ENCODE results near the gene FOLR1.
"Not testable (repeated sequence)": the region's sequence is repeated elsewhere in the genome, so short reads cannot be mapped to it uniquely, and the experiment has no call there.

FOLR1 gene

DNA sequence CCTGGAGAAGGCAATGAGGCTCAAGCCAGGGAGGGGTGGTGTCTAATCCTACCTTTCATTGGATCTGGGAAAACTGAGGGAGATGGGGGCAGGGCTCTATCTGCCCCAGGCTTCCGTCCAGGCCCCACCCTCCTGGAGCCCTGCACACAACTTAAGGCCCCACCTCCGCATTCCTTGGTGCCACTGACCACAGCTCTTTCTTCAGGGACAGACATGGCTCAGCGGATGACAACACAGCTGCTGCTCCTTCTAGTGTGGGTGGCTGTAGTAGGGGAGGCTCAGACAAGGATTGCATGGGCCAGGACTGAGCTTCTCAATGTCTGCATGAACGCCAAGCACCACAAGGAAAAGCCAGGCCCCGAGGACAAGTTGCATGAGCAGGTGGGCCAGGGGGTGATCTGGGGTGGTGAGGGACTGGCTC lies at the start of gene FOLR1:
Gene FOLR1, plus strand, starts transcription at position 180 of the 421 bp plus-strand sequence. Its CDS starts 34 bp downstream, at position 214.
- DNase-seq = no peak

DNA sequence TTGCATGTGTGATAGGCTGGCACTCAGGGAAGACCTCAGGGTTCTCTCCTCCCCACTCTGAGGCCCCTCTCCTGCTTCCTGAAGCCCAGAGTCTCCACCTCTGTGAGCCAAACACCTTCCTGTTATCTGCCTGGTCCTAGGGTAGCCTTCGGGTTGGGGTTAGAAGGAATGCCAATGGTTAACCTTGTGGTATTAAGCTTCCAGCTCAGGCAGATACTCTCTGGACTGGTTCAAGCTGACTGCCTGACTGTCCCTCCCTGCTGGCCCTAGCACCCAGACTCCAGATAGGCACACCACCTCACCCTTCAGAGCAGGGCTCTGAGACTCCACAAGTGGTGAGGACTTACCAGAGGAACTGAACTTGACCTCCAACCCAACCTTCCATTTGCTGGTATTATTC lies 49.4 kb upstream of the FOLR1 start:
- DNase-seq = not testable (repeated sequence)

DNA sequence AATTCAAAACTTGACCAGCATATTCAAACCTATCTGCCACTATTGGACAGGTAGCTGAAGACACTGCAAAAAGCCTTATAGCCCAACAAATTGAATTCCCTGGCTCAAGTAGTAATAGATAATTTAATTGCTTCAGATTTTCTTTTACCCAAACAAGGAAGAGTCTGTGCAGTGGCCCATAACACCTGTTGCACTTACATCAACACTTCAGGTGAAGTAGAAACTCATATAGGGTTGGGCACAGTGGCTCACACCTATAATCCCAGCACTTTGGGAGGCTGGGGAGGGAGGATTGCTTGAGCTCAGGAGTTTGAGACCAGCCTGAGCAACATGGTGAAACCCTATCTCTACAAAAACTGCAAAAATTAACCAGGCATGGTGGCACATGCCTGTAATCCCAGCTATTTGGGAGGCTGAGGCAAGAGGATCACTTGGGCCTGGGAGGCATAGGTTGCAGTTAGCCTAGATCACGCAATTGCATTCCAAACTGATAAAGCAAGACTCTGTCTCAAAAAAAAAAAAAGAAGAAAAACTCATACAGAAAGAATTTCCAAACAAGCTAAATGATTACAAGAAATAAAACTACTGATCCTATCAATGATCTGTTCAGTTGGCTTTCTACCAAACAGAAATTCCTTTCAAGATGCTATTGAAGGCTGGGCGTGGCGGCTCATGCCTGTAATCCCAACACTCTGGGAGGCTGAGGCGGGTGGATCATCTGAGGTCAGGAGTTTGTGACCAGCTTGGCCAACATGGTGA lies 47.0 kb upstream of the FOLR1 start:
- DNase-seq = no peak

DNA sequence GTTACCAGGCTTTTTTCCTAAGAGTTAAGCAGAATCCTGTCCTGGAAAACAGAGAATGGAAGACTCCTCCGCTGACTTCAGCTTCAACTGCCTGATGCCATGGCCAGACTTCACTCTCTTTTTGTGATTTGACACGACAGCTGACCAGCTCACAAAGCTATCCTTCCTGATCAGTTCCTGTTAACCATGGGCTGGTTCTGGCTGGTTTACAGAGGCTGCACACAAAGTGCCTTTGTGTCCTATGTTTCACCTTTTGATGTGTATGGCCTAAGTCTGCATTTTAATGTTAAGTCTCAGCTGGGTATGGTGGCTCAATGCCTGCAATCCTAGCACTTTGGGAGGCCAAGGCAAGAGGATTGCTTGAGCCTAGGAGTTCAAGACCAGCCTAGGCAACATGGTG lies 45.3 kb upstream of the FOLR1 start:
- no peak for DNase-seq

DNA sequence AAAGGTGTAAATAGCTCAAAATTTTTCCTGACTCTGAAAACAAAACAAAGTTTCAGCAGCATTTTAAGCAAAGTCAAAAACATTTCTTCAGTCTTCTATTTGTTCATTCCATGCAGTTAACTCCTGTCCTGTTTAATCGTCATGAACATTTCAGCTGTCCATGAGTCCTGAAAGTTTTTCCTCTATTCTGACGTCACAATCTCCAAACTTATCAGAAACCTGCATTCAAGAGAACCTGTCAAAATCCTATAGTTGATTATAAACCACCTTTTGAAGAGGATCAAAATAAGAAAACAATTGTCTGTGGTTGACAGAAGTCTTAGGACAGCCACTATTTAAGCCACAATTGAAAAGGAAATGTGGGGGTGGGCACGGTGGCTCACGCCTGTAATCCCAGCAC lies 41.1 kb upstream of the FOLR1 start:
- DNase-seq = no peak

DNA sequence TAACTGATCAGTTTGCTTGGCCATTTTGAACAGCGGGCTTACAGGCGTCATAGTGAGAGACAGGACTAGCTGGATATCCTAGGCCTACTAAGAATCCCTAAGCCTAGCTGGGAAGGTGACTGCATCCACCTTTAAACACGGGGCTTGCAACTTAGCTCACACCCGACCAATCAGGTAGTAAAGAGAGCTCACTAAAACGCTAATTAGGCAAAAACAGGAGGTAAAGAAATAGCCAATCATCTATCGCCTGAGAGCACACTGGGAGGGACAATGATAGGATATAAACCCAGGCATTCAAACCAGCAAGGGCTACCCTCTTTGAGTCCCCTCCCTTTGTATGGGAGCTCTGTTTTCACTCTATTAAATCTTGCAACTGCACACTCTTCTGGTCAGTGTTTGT lies 38.1 kb upstream of the FOLR1 start:
- DNase-seq = not testable (repeated sequence)

DNA sequence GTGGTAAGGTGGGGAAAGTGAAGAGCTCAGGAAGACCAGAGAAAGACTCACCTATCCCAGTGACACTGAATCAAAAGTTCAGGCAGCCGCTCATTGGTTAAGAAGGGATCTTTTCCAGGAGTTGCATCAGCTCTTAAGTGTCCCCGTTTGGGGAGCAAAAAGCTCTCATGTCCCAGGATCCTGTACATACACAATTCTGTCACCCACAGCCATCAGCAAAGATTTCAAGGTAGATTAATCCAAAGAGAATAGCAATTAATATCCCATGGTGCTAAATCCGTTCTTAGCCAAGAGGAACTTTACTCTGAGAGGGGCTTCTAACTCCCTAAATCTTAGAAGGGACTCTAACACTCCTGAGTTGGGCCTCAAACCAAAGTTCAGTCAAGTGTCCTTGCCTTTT lies 37.1 kb upstream of the FOLR1 start:
- no peak for DNase-seq

DNA sequence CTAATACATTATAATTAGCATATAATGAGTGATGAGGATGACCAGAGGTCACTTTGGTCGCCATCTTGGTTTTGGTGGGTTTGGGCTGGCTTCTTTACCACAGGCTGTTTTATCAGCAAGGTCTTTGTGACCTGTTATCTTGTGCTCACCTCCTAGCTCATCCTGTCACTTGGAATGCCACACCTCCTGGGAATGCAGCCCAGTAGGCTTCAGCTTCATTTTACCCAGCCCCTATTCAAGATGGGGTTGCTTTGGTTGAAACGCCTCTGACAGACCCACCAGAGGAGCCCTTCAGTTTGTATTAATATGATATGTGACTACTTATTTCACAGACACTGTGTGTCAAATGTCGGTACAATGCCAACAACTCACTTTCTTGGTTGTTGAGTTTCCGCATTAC lies 36.2 kb upstream of the FOLR1 start:
- no peak for DNase-seq

DNA sequence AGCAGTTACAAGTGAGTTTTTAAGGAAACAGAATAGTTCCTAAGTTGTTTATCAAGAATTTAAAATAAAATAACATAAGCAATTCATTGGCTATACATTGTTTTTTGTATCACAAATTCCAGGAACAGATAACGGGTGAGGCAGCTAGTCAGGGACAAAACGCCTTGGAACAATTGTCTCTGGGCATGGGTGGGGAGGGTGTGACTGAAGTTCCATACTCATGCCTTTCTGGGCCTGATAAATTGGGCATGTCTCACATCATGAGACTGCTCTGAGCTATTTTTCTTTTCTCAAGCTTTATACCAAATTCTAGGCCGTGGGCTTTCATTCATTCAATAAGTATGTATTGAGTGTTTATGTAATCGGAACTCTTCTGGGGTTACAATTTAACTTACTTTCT lies 34.8 kb upstream of the FOLR1 start:
- no peak for DNase-seq

DNA sequence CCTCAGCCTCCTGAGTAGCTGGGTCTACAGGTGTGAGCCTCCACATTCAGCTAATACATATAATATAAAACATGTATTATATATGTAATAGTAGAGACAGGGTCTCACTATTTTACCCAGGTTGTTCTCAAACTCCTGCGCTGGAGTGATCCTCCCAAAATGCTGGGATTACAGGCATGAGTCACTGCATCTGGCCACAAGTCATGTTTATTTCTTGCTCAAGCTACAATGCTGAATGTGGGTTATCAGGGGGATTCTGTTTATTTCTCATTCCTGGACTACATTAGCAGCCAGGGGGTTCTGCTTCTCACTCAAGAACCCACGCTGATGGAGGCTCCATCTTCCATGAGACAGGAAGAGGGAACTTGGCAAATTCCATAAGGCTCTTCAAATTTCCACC lies 31.6 kb upstream of the FOLR1 start:
- no peak for DNase-seq

DNA sequence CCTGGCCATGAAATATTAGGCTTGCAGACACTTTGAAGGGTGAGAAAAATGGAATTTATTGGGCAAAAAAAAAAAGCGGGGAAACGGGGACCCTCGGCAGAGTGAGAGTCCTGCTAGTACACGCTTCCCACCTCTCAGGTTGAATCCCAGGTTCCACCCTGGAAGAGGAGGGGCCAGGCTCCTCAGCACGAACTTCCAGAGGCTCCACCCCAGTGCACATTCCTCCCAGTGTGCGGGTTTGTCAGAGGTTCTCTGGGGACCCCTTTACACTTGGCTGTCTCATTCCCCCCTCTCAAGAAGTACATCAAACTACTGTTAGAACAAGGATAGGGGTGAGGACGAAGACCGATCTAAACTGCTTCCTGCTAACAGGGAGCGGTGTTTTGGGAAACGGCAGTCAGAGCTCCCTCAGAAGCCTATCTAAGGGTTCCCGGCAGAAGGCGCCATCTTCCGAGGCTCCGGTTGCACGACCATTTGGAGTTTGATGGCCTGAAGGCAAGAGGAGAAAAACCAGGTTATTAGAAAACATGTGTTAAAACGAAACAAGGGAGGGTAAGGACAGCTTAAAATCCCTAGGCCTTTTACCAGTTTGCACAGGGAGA lies 28.9 kb upstream of the FOLR1 start:
- no peak for DNase-seq

DNA sequence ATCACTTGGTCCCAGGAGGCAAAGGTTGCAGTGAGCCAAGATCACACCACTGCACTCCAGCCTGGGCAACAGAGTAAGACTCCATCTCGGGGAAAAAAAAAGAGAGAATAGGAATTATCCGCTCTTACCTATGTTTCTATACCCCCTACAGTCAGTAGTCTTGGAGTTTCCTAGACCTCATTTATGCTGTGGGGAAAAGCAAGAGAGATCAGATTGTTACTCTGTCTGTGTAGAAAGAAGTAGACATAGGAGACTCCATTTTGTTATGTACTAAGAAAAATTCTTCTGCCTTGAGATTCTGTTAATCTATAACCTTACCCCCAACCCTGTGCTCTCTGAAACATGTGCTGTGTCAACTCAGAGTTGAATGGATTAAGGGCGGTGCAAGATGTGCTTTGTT lies 27.8 kb upstream of the FOLR1 start:
- DNase-seq = not testable (repeated sequence)

DNA sequence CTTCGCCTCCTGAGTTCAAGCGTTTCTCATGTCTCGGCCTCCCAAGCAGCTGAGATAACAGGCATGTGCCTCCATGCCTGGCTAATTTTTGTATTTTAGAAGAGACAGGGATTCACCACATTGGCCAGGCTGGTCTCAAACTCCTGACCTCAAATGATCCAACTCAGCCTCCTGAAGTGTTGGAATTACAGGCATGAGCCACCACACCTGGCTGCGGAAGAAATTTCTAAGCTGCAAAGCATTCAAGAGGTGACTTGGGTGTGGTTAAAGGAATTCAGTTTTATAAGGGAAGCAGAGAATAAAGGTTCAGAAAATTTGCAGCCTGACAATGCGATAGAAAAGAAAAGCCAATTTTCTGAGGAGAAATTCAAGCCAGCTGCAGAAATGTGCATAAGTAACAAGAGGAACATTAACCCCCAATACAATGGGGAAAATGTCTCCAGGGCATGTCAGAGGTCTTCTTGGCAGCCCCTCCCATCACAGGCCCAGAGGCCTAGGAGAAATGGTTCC lies 22.8 kb upstream of the FOLR1 start:
- DNase-seq = not testable (repeated sequence)

DNA sequence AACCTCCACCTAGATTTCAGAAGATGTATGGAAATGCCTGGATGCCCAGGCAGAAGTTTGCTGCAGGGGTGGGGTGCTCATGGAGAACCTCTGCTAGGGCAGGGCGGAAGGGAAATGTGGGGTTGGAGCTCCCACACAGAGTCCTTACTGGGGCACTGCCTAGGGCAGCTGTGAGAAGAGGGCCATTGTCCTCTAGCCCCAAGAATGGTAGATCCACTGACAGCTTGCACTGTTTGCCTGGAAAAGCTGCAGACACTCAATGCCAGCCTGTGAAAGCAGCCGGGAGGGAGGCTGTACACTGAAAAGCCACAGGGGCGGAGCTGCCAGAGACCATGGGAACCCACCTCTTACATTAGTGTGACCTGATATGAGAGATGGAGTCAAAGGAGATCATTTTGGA lies 22.2 kb upstream of the FOLR1 start:
- DNase-seq = not testable (repeated sequence)

DNA sequence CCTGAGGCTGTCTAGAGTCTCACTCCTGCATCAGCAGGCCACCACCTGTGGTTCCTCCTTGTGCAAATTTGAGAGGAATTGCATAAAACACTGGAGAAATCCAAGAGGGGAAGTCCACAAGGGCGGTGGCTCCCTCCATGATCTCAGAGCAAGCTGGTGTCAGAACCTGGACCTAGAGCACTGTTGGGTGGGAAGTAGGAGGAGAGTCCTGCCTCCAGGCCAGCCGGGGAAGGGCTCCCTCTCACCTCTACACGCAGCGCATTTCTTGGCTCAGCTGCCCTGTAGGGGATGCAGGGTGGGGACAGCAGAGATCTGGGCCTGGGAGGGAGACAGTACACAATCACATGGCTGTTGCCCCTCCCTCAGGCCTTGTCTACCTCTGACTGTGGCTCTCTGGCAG lies 19.9 kb upstream of the FOLR1 start:
- not testable (repeated sequence) for DNase-seq

DNA sequence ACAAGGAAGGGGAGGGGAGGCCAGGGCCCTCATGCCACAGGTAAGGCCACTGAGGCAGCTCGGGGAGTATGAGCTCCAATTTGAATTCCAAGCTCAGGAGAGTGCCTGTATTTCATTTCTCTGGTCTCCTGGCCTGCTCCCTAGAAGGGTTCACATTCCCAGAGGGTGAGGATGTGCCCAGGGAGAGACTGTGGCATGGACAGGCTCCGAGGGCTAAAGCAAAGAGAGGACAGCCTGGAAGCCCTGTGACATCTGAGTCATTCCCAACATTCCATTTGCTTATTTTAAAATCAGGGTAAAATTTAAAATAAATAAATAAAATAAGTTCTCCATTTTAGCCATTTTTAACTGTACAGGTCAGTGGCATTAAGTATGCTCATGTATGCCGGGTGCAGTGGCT lies 18.6 kb upstream of the FOLR1 start:
- no peak for DNase-seq

DNA sequence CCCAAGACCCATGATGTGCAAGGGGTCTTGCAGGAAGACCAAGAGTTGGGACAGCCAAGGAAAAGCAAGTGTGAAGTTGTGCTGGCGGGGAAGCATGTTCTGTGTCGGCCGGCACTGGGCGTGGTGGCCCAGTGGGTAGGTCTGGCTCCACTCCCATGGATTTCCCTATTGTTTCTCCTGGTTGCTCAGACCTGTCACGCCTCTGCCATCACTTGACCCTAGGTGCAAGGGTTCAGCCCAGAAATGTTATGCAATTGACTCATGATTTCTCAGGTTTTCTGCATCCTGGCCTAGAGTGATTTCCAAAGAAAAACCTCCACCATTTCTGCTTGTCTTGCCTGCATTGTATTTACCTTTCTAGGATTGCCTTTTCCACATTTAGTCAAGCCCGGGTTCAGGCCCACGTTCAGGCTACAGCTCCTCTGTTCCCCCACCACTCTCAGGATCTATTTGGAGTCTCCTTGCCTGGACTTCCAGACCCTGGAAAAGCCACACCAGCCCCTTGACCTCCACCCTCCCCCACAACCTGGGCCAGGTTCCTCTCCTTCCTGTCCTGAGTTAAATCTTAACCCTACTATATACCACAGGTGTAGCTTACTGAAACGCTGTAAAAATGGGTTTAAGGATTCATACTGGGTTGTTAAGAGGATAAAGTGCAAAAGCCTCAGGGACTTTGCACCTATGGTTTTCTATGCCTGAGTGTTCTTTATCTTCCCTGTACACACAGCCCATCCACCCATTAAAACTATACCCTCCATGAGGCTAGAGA lies 17.5 kb upstream of the FOLR1 start:
- DNase-seq = no peak

DNA sequence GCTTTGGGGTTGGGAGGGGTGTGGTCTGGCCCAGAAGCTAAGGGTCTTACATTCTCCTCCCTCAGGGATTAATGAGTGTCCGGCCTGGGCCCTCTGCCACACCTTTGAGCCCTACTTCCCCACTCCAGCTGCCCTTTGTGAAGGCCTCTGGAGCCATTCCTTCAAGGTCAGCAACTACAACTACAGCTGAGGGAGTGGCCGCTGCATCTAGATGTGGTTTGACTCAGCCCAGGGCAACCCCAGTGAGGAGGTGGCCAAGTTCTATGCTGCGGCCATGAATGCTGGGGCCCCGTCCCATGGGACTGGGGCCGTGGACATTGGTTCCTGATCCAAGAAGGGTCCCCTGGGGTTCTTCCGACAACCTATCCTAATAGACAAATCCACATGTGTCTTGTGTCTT lies 14.3 kb upstream of the FOLR1 start:
- DNase-seq = no peak

DNA sequence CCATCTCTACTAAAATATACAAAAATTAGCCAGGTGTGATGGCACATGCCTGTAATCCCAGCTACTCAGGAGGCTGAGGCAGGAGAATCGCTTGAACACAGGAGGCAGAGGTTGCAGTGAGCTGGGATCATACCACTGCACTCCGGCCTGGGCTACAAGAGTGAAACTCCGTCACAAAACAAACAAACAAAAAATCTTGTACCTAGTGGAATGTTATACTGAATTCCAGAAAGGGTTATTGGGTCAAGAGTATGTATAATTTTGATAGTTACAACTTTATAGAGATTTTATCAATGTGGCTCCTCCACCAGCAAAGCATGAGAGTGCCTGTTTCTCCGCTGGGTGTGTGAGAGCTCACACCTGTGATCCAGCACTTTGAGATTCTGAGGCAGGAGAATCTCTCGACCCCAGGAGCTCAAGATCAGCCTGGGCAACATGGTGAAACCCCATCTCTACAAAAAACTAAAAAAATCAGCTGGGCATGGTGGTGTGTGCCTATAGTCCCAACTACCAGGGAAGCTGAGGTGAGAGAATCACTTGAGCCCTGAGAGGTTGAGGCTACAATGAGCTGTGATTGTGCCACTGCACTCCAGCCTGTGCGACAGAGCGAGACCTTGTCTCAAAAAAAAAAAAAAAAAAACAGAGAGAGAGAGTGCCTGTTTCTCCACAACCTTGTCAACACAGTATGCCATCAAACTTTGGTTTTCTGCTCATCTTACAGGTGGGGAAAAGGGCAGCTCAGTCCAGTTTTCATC lies 12.7 kb upstream of the FOLR1 start:
- DNase-seq = no peak

DNA sequence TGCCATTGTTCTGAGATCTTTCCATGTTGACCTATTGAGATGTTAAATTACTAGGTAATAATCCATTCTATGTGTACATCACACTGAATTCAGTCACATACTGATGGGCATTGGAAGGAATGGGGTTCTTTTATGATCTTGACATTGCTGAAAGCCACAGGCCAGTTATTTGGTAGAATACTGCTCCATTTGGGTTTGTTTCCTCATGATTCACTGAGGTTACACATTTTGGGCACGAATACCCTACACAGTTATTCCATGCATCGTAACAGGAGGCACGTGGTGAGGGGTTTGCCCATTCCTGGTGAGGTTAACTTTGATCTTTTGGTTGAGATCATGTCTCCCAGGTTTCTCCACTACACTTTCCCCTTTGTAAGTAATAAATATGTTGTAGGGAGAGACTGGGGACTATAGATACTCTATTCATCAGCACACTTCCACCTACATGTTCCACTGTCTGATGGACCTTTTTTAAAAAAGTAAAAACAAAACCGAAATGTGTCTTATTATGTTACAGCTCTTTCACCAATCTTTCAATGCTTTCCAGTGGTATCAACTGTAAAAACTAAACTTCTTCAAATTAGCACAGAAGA lies 12.0 kb upstream of the FOLR1 start:
- DNase-seq = no peak

DNA sequence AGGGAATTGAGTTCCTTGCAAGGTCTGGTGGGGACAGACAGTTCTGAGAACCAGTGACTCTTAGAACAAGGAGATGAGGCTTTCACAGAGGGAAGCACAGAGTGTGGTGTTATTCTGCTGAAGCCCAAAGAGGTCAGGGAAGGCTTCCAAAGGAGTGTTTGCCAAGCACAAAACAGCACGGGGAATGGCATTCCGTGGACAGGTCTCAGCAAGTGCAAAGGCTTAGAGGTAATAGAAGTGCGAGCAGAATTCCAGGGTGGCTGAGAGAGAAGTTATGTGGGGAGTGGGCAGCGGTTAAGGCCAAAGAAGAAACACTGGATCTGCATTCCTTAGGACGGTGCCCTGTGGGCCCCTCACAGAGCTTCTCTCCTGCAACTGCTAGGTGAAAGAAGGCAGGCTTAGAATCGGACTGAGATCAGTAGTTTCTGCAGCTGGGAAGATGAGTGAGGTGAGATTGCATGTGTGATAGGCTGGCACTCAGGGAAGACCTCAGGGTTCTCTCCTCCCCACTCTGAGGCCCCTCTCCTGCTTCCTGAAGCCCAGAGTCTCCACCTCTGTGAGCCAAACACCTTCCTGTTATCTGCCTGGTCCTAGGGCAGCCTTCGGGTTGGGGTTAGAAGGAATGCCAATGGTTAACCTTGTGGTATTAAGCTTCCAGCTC lies 10.9 kb upstream of the FOLR1 start:
- not testable (repeated sequence) for DNase-seq

DNA sequence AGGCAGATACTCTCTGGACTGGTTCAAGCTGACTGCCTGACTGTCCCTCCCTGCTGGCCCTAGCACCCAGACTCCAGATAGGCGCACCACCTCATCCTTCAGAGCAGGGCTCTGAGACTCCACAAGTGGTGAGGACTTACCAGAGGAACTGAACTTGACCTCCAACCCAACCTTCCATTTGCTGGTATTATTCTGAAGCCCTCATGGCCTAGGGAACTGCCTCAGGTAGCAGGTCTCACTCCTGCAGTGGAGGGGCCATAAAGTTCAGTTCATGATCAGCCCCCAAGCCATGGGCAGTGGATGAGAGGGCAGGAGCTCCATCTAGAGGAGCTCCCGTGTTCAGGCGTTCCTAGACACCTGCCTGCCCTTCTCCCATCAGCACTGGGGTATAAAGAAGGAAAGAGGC lies 10.4 kb upstream of the FOLR1 start:
- DNase-seq = not testable (repeated sequence)

All from activated T-cell treated with anti-CD3 and anti-CD28 coated beads for 4 hours (primary cell).